Panc1 (cell line): ENCODE data around the gene DAPK1. TPM values are rescaled to one million over a fixed set of nuclear protein-coding genes. Genes with fewer than 3 reads are reported as not detected.

Source experiments
- ATAC-seq: fragments of 200-7000 bp; cut with Tn5 transposase; 2 replicates; pipeline ENCODE4 v1.9.1; 2020; ENCODE audit warnings: mild to moderate bottlenecking, moderate library complexity
- BruUV-seq: library from RNA; stranded (reverse); fragments of 400-500 nt; replicated peaks from 2 replicates; lab custom pipeline; 2021; lab: Mats Ljungman, UMichigan
- CTCF ChIA-PET: fragments of 300-600 bp; sonication (Branson Sonifier 250); formaldehyde crosslinking; loops from one replicate; lab custom pipeline; 2022; ENCODE audit warnings: antibody characterized with exemption; lab: Charles Lee
- POLR2A ChIA-PET: fragments of 300-600 bp; sonication (Branson Sonifier 250); formaldehyde crosslinking; loops from one replicate; lab custom pipeline; 2022; ENCODE audit warnings: antibody characterized with exemption; lab: Charles Lee
- DNase-seq: peaks from one replicate; pipeline ENCODE4 v3.0.0-alpha.2; 2010; ENCODE audit warnings: low read depth, low spot score
- H3K27ac ChIP-seq: 2 replicates; pipeline ENCODE4 v1.5.1; 2011; ENCODE audit warnings: mild to moderate bottlenecking, low read length, inconsistent platforms
- H3K27me3 ChIP-seq: fragments of 200-500 bp; sonication (Bioruptor generic); 2 replicates; pipeline ENCODE4 v1.6.0; 2014; ENCODE audit warnings: low read length, inconsistent platforms; ENCODE audit not compliant: control insufficient read depth, insufficient read depth
- H3K36me3 ChIP-seq: fragments of 200-500 bp; sonication (Bioruptor generic); 2 replicates; pipeline ENCODE4 v1.5.1; 2014; ENCODE audit warnings: inconsistent platforms, mild to moderate bottlenecking, low read length, moderate library complexity; ENCODE audit not compliant: control insufficient read depth, insufficient read depth
- H3K4me1 ChIP-seq: 2 replicates; pipeline ENCODE4 v1.5.1; 2011; ENCODE audit warnings: inconsistent platforms, mild to moderate bottlenecking, low read length, moderate library complexity; ENCODE audit not compliant: control insufficient read depth, insufficient read depth
- H3K4me3 ChIP-seq, 2 experiments: 2 replicates each; pipeline ENCODE4 v1.5.1; 2011 to 2012; ENCODE audit warnings: low read depth in 2 of 2, low read length in 2 of 2, mild to moderate bottlenecking in 2 of 2, inconsistent platforms in 1 of 2, moderate library complexity in 1 of 2
- H3K9me3 ChIP-seq: fragments of 200-500 bp; sonication (Bioruptor generic); 2 replicates; pipeline ENCODE4 v1.5.1; 2014; ENCODE audit warnings: low read depth, mild to moderate bottlenecking, inconsistent platforms, low read length, moderate library complexity; ENCODE audit not compliant: control insufficient read depth, insufficient read depth
- CTCF ChIP-seq: fragments of 450-650 bp; IDR thresholded peaks from 2 replicates; pipeline ENCODE4 v1.5.1; 2017; ENCODE audit warnings: mild to moderate bottlenecking
- POLR2AphosphoS5 ChIP-seq: IDR thresholded peaks from 2 replicates; pipeline ENCODE4 v1.6.1; 2012; ENCODE audit warnings: mild to moderate bottlenecking, low read depth, low read length, moderate library complexity
- REST ChIP-seq, 2 experiments: IDR thresholded peaks; 2 replicates each; pipeline ENCODE4 v1.6.1; 2011 to 2012; ENCODE audit warnings: low read depth in 2 of 2, control low read depth in 1 of 2, low read length in 1 of 2, mild to moderate bottlenecking in 1 of 2, moderate library complexity in 1 of 2; ENCODE audit not compliant: insufficient read depth in 1 of 2
- SIN3A ChIP-seq: IDR thresholded peaks from 2 replicates; pipeline ENCODE4 v1.6.1; 2012; ENCODE audit warnings: low read depth, mild to moderate bottlenecking, low read length, moderate library complexity, borderline replicate concordance; ENCODE audit not compliant: insufficient read depth
- TCF7L2 ChIP-seq: IDR thresholded peaks from 2 replicates; pipeline ENCODE4 v1.6.1; 2011; ENCODE audit warnings: mild to moderate bottlenecking, low read depth, low read length, inconsistent platforms
- in situ Hi-C: cut with HindIII; loops from 2 replicates; pipeline ENCODE4 v1.10.0; 2016; ENCODE audit warnings: low sequenced_read_pairs, low pct_unique_long_range_greater_than_20kb
- intact Hi-C: fragments of 100-400 bp; cut with micrococcal nuclease; formaldehyde crosslinking; loops from one replicate; pipeline ENCODE4 v1.10.0; 2022; ENCODE audit not compliant: unreplicated experiment
- total RNA-seq: library from RNA; stranded (reverse); gene quantifications from one replicate; pipeline ENCODE4 v1.2.1, GENCODE V29; 2021; ENCODE audit not compliant: unreplicated experiment

Gene DAPK1
- total RNA-seq, 1 experiment from 2014 or later: 0.87 TPM

GRCh38 chr9:87630846-87631245 is 133.2 kb downstream of the DAPK1 start:
- H3K4me1 ChIP-seq: no peaks in the 10 kb centered on the region
- no TSS peak for BruUV-seq
- ChIA-PET CTCF (no interaction called here), POLR2A (no interaction called here)
- H3K27ac ChIP-seq: no peak overlapping the region
- DNase-seq (no peak), ATAC-seq (no peak)
- intact Hi-C loops: no loop called here
- no peaks in the 10 kb centered on the region for H3K9me3 ChIP-seq
- H3K27me3 ChIP-seq: no peaks in the 10 kb centered on the region
- no peaks in the 10 kb centered on the region for H3K36me3 ChIP-seq
- no peak overlapping the region for H3K4me3 ChIP-seq
- no peak for TF ChIP-seq POLR2AphosphoS5
- TF ChIP-seq CTCF: no peak
- no peak for TF ChIP-seq TCF7L2
- TF ChIP-seq REST (IDR thresholded peaks at IDR 0.05; ENCODE audit: insufficient read depth in 1 of 2, low read depth in 2 of 2, low read length in 1 of 2): no peak
- in situ Hi-C loops: no loop called here

GRCh38 chr9:87635656-87636501 is 138.2 kb downstream of the DAPK1 start:
- no peaks in the 10 kb centered on the region for H3K27me3 ChIP-seq
- TF ChIP-seq POLR2AphosphoS5: no peak
- no peak for TF ChIP-seq TCF7L2
- TF ChIP-seq CTCF: no peak
- no peak for TF ChIP-seq REST (IDR thresholded peaks at IDR 0.05; ENCODE audit: insufficient read depth in 1 of 2, low read depth in 2 of 2, low read length in 1 of 2)
- TF ChIP-seq SIN3A: no peak
- H3K4me1 ChIP-seq: no peaks in the 10 kb centered on the region
- H3K27ac ChIP-seq: no peak overlapping the region
- no peaks in the 10 kb centered on the region for H3K9me3 ChIP-seq
- ChIA-PET CTCF (no interaction called here), POLR2A (no interaction called here)
- H3K4me3 ChIP-seq: no peak overlapping the region
- DNase-seq (no peak), ATAC-seq (no peak)
- in situ Hi-C loops: no loop called here
- intact Hi-C loops: no loop called here
- no TSS peak for BruUV-seq
- H3K36me3 ChIP-seq: no peaks in the 10 kb centered on the region
